GM21423 (cell line): ENCODE measurements around the gene PPP1R26.

Source experiments
- ATAC-seq: cut with Tn5 transposase; IDR thresholded peaks from one replicate; pipeline ENCODE4 v1.9.1; 2021; ENCODE audit warnings: mild to moderate bottlenecking, moderate library complexity; ENCODE audit not compliant: unreplicated experiment

PPP1R26 gene

GRCh38 chr9:135463140-135463539, 16.4 kb upstream of the PPP1R26 start:
- no peak for ATAC-seq

- ATAC-seq: no peak
These were observed 15.4 kb upstream of the PPP1R26 start for GRCh38 chr9:135464181-135464580.

DNA sequence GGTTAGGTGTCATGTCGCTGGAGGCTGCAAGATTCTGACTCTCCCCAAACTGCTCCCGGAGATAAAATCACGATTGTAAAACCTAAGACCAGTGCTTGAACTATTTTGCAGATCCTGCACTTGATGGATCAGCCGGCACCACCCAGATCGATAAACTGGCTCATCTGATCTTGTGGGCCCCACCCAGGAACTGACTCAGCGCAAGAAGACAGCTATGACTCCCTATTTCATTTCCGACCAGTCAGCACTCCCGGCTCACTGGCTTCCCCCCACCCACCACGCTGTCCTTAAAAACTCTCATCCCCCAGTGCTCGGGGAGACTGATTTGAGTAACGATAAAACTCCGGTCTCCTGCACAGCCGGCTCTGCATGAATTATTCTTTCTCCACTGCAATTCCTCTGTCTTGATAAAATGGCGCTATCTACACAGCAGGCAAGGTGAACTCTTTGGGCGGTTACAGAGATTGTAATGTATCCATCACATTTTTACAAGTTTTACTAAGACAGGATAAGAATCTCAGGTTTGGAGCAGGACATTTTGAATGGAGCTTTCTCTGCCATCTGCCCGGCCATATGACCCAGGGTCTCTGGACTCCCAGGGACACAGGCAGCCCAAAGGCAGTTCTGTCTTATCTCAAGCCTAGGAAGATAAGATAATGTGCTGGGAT, 10.6 kb upstream of the PPP1R26 start:
- no peak for ATAC-seq

DNA sequence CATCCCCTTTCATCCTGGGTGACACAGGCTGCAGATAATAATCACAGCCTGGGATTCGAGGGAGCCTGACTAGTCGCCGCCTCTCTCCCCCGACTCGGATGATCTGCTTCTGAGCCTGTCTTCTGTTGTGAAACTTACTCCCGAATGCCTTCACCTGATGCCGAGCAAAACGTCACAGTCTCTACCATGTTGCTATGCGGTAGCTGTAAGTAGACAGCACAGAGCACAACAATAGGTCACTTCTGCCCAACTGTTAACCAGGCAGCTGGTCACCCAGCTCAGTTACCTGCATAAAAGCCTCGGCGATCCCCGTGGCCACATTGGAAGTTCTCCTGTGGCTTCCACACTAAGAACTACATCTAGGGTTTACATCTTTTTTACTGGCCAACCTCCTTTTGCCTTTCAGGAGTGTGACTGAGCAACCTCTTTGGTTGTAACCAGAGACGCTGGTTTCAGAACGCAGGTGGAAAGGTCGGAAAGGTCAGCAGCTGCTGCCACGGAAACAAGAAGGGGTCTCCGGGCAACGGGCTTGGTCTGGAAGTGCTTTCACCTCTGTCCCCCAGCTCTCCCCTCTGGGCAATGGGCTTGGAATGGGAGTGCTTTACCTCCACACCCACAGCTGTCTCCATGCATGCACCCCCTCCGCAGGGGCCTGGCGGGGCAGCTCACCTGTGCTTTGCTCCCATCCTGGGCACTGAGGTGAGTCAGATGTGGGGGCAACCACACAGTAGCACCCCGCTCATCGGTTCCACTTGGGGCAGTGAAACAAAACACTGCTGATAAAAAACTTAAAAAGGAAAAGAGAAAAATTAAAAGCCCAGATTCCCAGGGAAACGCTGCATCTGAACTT, 7.6 kb upstream of the PPP1R26 start:
- ATAC-seq: no peak

- no peak for ATAC-seq
These were observed 5.5 kb upstream of the PPP1R26 start for GRCh38 chr9:135473972-135474543.

DNA sequence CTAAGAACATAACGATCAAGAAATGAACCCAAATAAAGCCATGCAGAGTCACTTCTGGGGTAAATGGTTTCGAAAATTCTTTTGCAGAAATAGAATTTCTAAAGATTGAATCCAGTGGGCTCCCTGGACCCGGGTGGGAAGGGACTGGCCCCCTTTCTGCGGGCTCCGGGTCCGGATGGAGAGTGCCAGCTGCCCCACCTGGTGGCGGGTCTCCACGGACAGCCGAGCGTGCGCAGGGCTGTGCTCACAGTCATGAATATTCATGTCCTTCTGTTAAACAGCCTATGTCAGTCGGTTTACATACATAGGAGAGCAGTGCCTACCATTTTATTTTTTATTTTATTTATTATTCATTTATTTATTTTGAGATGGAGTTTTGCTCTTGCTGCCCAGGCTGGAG, 4.7 kb upstream of the PPP1R26 start:
- no peak for ATAC-seq

GRCh38 chr9:135476561-135477355, 2.8 kb upstream of the PPP1R26 start:
- ATAC-seq: no peak

GRCh38 chr9:135478191-135478590, 1.4 kb upstream of the PPP1R26 start:
- ATAC-seq: no peak

GRCh38 chr9:135478829-135479468, 633 bp upstream of the PPP1R26 start:
- ATAC-seq: no peak

DNA sequence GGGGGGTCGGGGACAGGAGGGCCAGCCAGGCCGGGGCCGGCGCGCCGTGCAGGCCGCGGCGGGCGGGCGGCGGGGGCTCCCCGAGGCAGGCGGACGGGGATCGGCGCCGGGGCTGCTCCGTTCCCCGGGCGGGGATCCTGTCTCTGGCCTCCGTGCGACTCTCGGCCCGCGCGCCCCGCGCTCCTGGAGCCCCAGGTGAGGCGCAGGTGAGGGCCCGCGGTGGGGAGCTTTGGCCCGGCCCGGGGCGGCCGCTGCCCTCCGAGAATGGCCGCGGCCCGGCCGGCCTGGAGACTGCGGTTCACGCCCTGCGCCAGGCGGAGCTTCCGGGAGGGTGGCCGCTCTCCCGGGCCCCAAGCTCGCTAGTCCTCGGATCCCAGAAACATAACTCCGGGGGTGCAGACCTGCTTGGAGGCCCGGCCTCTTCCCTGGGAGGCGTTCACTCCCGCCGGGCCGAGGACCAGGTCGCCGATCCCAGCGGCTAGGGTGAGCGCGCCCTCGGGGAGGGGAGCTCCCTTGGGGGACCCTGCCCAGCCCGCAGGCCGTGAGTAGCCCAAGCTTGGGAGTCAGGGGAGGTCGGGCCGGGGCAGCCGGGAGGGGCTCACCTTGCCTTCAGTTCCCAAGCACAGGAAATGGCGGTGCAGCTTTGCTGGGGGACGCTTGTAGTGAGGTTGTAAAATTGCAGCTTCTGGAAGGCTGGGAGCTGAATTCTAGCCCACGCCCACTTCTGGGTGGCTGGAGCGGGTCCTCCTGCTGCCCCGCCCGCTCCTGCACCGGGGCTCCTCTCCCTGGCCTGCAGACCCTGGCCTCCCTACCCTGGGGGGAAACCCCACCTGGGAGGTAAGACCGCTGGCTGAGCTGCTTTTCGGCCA, 723 bp downstream of the PPP1R26 start:
- ATAC-seq: no peak

DNA sequence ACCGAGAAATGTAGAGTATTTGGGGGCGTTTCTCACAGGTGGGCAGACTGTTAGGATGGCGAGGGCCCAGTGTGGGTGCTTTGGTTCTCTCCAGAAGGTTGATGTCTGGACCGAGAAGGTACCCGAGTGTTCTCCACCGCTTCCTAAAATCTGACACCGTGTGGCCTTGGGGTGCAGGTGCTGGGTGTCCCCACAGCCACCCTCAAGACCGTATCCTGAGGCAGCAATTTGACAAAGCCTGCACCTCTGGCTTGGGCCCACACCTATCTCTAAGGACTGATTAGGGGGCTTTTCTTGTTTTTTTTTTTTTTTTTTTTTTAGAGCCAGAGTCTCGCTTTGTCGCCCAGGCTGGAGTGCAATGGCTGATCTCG, 1.3 kb downstream of the PPP1R26 start:
- no peak for ATAC-seq

DNA sequence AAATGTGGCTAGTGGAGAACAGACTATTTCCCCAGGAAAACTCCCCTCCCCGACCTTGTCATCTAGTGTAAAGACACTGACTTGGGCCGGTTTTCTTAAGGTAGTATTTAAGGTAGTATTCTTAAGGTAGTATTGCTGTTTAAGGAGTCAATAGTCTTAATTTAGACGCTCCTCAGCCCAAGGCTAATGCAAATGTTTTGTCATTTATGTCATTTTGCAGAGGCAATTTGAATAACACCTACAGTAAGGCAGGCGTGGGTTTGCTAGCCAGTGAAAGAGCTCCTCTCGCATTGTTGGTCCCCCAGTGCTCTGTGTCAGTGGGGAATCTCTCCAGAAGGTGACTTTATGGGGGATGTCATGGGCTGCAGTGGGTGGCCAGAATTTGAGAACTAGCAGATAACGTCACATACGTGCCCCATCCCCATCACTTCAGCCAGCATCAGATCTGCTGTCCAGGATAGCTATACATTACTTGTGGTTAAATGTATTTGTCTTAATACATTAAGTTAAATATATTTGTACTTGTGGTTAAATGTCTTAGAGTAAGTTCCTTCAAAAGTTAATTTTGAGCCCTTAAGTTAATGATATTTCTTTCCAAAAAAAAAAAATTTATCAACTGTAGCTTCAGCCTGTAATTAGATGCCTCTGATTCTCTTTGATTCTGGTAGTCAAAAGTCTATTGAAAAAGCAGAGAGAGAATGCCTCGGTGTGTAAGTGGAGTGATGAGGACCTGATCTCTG, 2.6 kb downstream of the PPP1R26 start:
- ATAC-seq: no peak

DNA sequence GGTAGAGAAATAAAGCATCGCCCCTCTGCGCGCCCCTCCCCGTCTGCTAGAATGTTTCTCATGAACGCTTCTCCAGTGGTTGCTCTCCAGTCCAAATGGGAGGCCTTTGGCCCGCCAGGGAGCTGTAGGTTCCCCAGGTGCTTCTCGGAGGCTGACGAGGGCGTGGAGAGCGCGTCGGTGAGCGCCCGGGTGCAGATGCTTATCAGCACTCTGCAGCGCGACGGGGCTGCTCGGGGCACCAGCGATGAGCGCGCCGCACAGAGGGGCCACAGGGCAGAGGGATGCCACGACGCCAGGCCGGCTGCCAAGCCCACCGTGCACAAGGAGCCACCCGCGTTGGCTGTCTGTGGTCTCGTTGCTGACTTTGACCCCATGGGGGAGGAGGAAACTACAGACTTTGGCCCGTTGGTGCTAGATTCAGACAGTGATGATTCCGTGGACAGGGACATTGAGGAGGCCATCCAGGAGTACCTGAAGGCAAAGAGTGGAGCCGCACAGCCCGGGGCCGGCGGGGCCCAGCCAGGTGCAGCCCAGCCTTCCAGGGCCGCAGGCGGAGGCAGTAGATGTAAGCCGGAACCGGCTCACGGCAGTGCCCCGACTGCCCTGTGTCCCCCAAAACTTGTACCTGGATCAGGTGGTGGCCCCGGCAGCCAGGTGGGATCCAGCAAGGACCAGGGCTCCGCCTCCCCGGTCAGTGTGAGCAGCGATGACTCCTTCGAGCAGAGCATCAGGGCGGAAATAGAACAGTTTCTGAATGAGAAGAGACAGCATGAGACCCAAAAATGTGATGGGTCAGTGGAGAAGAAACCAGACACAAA, 5.1 kb downstream of the PPP1R26 start:
- no peak for ATAC-seq

- no peak for ATAC-seq
These were observed 5.8 kb downstream of the PPP1R26 start for GRCh38 chr9:135485385-135485784.

GRCh38 chr9:135485832-135486231, 6.2 kb downstream of the PPP1R26 start:
- ATAC-seq: no peak

DNA sequence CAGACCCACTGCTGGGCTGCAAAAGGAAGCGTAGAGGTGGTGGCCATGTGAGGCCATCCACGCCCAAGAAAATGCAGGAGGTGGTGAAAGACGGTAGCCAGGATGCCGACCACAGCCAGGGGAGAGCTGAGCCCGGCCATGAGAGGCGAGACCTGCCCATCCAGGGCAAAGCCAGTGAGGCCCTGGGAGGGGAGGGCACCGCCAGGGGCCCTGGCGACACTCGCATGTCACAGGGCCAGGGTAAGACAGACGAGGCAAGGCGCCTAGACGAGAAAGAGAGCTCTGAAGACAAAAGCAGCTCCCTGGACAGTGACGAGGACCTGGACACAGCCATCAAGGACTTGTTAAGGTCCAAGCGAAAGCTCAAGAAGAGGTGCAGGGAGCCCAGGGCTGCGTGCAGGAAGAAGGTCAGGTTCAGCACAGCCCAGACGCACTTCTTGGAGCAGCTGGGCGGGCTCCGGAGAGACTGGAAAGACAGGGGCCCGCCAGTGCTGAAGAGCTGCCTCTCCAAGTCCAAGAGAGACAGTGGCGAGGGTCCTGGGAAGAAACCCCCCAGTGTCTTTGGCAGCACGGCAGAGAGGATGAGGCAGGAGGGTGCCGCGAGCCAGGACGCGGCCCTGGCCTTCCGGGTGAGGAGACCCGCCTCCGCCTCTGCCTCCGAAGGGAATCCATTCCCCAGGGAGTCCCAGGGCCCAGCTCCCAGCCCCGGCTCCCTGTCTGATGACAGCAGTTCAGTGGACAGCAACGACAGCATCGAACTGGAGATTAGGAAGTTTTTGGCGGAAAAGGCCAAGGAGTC, 6.9 kb downstream of the PPP1R26 start:
- ATAC-seq: no peak

DNA sequence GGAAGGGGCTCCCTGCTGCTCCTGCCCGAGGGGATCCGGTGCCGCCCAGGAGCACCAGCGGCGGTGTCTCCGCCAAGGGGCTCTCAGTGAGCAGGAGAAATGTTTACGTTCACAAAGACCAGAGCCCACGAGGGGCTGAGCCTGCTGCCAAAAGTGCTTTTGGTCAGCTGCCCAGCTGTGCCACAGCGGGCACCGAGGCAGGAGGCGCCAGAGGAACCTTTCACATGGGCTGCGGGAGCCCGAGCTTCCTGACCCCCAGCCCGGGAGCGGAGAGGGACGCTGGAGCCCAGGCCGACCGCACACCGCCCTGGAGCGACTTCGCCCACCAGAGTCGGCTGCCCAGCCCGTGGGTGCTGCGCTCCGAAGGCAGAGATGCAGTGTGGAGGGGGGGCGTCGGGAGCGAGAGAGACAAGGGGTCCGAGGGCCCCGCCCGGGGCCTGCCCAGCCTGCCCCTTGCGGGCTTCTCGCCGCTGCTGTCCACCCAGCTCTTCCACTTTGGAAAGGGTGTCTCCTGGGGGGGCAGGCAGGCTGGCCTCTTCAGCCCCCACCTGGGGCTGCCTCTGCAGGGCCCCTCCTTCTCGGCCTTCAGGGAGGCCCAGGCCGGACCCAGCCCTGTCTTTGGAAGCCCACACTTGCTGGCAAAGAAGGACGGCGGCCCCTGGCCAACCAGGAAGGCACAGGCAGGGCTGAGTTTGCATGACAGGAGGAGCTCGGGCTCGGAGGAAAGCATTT, 7.9 kb downstream of the PPP1R26 start:
- no peak for ATAC-seq
